Astrocyte (in vitro differentiated cells and primary cell): Measurements from ENCODE around the gene KCNAB1.

Experiments used
- EZH2 ChIP-seq: IDR thresholded peaks from 2 replicates; pipeline ENCODE4 v1.6.1; 2012; ENCODE audit warnings: mild to moderate bottlenecking, low read length, inconsistent platforms; ENCODE audit not compliant: insufficient read depth
- TF ChIP-seq, protein P1 (sequence below): IDR thresholded peaks from 2 replicates; pipeline ENCODE4 v1.5.1; 2011; ENCODE audit warnings: low read depth, mild to moderate bottlenecking, inconsistent platforms, low read length, moderate library complexity; ENCODE audit not compliant: insufficient read depth

DNA sequence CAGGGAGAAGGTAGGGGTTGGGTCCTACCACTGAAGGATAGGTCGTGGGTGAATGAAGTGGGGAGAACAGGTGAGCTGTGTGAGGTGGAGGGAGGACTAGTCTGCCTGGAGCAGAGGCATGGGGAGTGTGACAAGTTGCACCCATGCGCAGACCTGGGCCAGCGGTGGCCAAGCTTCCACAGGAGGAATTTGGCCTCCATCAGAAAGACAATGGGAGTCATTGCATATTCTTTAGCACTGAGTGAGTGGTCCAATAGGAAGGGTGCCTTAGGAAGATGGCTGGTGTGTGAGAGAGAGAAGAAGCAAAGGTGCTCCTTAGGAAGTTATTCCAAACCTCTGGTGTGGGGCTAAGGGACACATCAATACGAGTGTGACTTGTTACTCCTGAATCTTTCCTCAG lies 191.1 kb downstream of the KCNAB1 start:
- TF ChIP-seq, protein P1, sequence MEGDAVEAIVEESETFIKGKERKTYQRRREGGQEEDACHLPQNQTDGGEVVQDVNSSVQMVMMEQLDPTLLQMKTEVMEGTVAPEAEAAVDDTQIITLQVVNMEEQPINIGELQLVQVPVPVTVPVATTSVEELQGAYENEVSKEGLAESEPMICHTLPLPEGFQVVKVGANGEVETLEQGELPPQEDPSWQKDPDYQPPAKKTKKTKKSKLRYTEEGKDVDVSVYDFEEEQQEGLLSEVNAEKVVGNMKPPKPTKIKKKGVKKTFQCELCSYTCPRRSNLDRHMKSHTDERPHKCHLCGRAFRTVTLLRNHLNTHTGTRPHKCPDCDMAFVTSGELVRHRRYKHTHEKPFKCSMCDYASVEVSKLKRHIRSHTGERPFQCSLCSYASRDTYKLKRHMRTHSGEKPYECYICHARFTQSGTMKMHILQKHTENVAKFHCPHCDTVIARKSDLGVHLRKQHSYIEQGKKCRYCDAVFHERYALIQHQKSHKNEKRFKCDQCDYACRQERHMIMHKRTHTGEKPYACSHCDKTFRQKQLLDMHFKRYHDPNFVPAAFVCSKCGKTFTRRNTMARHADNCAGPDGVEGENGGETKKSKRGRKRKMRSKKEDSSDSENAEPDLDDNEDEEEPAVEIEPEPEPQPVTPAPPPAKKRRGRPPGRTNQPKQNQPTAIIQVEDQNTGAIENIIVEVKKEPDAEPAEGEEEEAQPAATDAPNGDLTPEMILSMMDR = no peak
- no peak for TF ChIP-seq EZH2
